Measurements from ENCODE around the gene GAS6.
"Not testable (repeated sequence)": the region's sequence is repeated elsewhere in the genome, so short reads cannot be mapped to it uniquely, and the experiment has no call there.

Gene GAS6

GRCh38 chr13:113789931-113790330, 73.9 kb downstream of the GAS6 start:
- DNase-seq (ENCODE audit: low read depth) = not testable (repeated sequence)

DNA sequence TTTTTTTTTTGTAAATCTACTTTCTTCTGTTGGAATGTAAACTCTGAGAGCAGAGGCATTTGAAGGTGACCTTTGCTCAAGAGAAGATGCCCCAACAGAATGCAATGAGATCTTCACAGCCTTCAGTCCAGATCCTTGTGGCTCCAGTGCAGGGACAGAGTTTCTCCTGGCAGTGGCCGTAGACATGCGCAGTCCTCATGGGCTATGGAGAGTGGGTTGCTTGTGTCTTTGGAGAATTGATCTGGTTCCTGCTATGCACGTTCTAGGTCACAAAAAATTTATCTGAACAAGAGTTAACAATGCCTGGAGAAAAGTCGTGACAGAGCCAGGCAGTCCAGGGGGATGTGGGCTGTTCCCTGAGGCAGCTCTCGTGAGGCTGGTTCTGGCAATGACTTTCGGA, 74.7 kb downstream of the GAS6 start:
- no peak for DNase-seq (ENCODE audit: low read depth)

DNA sequence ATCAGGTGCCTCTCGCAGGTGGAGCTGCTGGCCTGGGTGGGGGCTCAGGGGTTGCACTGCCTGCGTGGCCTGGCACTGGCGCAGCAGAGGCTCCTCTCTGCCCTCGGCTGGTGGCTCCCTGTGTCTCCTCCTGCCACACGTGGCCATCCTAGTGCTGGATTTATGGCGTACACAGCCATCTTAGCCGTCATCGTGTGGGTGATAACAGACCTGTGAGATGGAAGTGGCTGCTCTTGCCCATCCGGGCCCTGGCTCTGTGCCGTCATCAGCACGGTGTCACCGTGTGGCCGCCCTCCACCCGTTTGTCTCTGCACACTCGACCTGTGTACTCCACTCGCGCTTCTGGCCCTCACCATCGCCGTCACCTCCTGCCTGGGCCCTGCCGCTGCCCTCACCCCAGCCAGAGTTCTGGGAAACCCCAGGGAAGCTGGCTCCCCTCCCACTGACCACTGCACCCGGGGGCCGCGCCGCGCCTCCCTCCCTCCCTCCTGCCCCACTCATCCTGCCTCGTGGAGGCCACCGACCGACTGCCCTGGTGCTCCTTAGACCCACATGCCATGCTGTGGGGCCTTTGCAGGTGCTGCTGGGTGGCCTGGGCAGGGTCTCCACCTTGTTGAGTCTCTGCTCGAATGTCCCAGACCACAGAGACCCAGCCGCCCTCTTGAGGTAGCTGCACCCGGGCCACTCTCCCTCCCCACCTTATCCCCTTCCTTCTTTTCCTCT, 75.3 kb downstream of the GAS6 start:
- no peak for DNase-seq (ENCODE audit: low read depth)

- DNase-seq (ENCODE audit: low read depth) = no peak
Observed at GRCh38 chr13:113787694-113788093, 76.2 kb downstream of the GAS6 start.

GRCh38 chr13:113786262-113786841, 77.5 kb downstream of the GAS6 start:
- DNase-seq (ENCODE audit: low read depth) = no peak

- DNase-seq (ENCODE audit: low read depth) = no peak
Observed at GRCh38 chr13:113785051-113786010, 78.5 kb downstream of the GAS6 start.

GRCh38 chr13:113784645-113785024, 79.2 kb downstream of the GAS6 start:
- DNase-seq (ENCODE audit: low read depth) = no peak

GRCh38 chr13:113783966-113784644, 79.8 kb downstream of the GAS6 start:
- DNase-seq (ENCODE audit: low read depth) = no peak

GRCh38 chr13:113783200-113783881, 80.5 kb downstream of the GAS6 start:
- DNase-seq (ENCODE audit: low read depth) = no peak

DNA sequence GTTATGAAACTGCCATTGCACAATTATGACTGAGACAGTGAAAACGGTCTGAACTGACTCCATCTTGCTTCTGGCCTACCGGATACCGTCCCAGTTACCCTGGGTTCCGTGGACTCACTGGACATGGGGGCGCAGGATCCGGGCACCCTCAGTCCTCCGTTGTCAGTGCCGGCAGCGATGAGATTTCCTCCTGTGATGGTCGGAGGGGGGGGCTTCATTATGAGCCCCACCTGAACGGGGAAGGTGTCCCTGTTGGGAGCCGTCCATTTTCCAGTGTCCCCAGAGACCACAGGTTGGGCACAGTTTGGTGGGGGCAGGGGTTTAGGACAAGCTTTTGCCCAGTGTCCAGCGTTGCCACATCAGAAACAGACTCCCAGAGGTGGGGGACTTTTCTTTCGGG, 81.4 kb downstream of the GAS6 start:
- no peak for DNase-seq (ENCODE audit: low read depth)

- DNase-seq (ENCODE audit: low read depth) = no peak
Observed at GRCh38 chr13:113781571-113781970, 82.3 kb downstream of the GAS6 start.

GRCh38 chr13:113777311-113778260, 86.3 kb downstream of the GAS6 start:
- DNase-seq (ENCODE audit: low read depth) = no peak

- no peak for DNase-seq (ENCODE audit: low read depth)
Observed at GRCh38 chr13:113776231-113777125, 87.4 kb downstream of the GAS6 start.

- no peak for DNase-seq (ENCODE audit: low read depth)
Observed at GRCh38 chr13:113775451-113776145, 88.3 kb downstream of the GAS6 start.

DNA sequence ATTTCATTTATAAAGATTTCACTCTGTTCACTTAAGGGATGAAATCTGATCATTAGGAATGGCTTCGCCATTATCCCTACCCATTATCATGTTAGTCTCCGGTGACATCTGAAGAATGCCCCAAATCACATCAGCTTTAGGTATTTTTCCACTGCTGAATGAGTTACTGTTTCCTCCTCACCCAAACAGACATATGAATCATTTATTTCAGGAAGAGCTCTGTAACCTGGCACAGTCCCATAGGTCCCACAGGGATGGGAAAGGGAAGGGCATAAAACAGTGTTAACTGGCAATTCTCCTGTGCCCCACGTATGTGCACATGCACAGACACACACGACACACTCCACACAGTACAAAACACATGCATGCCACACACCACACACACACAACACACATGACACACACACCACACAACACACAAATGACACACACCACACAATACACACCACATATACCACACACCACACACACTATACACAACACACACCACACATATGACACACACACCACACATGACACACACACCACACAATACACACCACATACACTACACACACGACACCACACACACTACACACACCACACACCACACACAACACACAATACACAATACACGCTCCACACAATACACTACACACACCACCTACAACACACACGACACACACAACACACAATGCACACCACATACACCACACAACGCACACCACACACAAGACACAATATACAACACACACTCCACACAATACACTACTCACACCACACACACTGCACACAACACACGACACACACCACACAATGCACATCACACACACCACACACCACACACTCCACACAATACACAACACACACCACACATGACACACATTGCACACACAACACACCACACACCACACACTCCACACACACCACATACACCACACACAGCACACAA, 89.4 kb downstream of the GAS6 start:
- DNase-seq (ENCODE audit: low read depth) = no peak

GRCh38 chr13:113771709-113772331, 92.1 kb downstream of the GAS6 start:
- no peak for DNase-seq (ENCODE audit: low read depth)

DNA sequence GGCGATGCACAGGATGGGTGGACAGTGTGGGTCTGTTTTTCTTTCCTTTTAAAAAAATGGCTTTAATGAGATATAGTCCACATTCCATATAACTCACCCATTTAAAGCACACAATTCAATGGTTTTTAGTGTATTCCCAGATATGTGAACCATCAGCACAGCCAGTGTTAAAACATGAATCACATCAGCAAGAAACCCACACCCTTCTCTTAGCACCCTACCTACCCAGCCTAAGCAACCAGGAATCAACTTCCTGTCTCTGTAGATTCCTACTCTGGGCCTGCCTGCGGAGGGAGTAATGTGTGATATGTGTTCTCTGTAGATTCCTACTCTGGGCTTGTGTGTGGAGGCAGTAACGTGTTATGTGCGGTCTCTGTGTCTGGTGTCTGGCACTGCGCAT, 92.9 kb downstream of the GAS6 start:
- DNase-seq (ENCODE audit: low read depth) = no peak
